Measurements from ENCODE around the gene ATP1B4. TPM values are rescaled to one million over a fixed set of nuclear protein-coding genes. Genes with fewer than 3 reads are reported as not detected.

The ATP1B4 gene
- total RNA-seq, 1 donor from 2014 or later = not detected

Other genes starting within 250 kb of the ATP1B4 start
- not detected in 2 replicates for gene RHOXF1, start 246.2 kb upstream of the ATP1B4 start, total RNA-seq
- gene RHOXF2, start 203.5 kb upstream of the ATP1B4 start, total RNA-seq = not detected in 2 replicates
- gene ZBTB33, start 111.3 kb upstream of the ATP1B4 start, total RNA-seq = 23.7 and 25.0 TPM in 2 replicates
- gene TMEM255A, start 50.6 kb upstream of the ATP1B4 start, total RNA-seq = 0.07 TPM in 1 of 2 replicates, not detected in the other
- 115 and 121 TPM in 2 replicates for gene LAMP2, start 107.2 kb downstream of the ATP1B4 start, total RNA-seq
- 33.4 and 34.2 TPM in 2 replicates for gene CUL4B, start 198.9 kb downstream of the ATP1B4 start, total RNA-seq
- 36.6 and 38.3 TPM in 2 replicates for gene MCTS1, start 242.0 kb downstream of the ATP1B4 start, total RNA-seq